GM10248 (cell line): ENCODE data around the gene SOCS7.
A peak's percentile ranks its signal among the peaks of the same experiment; 100 is the strongest.

Source experiments
- CTCF ChIA-PET: fragments of 300-600 bp; sonication (Branson Sonifier 250); formaldehyde crosslinking; extraction: SDS; loops from one replicate; lab custom pipeline; 2021; ENCODE audit warnings: antibody characterized with exemption; lab: Yijun Ruan, JAX
- POLR2A ChIA-PET: fragments of 350-650 bp; sonication (Branson Sonifier 250); formaldehyde crosslinking; extraction: SDS; loops from one replicate; lab custom pipeline; 2020; ENCODE audit warnings: antibody characterized with exemption; lab: Yijun Ruan, JAX
- DNase-seq: peaks from one replicate; pipeline ENCODE4 v3.0.0; 2012; ENCODE audit errors: extremely low spot score
- CTCF ChIP-seq: IDR thresholded peaks from 2 replicates; pipeline ENCODE4 v1.5.1; 2012; ENCODE audit warnings: mild to moderate bottlenecking, low read depth; ENCODE audit errors: extremely low read depth, missing control alignments, control extremely low read depth

Gene SOCS7

GRCh38 chr17:38439436-38439835, 87.8 kb downstream of the SOCS7 start:
- ChIA-PET CTCF (interaction anchor here (0.8 to 1.5 kb wide), 3 partner anchors 12 to 90 kb away, joined by 3 to 8 read pairs (median 3); no protein-coding TSS in a partner anchor), POLR2A (no interaction called here)
- DNase-seq: no peak
- TF ChIP-seq CTCF: no peak

GRCh38 chr17:38440614-38441397, 89.2 kb downstream of the SOCS7 start:
- TF ChIP-seq CTCF: no peak
- CTCF ChIA-PET: interaction anchor here (1.5 kb wide), 1 partner anchor 18 kb away, joined by 8 read pairs; no protein-coding TSS in a partner anchor

GRCh38 chr17:38441429-38442061, 89.9 kb downstream of the SOCS7 start:
- POLR2A ChIA-PET: no interaction called here
- no peak for DNase-seq
- CTCF ChIA-PET: interaction anchor here (0.9 kb wide), 1 partner anchor 18 kb away, joined by 3 read pairs; no protein-coding TSS in a partner anchor
- TF ChIP-seq CTCF: no peak

More at GRCh38 chr17:38440614-38441397, 89.2 kb downstream of the SOCS7 start:
- no peak for DNase-seq
- POLR2A ChIA-PET: no interaction called here

GRCh38 chr17:38442548-38442947, 90.9 kb downstream of the SOCS7 start:
- CTCF ChIA-PET: interaction anchor here (2.2 kb wide), 1 partner anchor 13 kb away, joined by 8 read pairs; no protein-coding TSS in a partner anchor
- TF ChIP-seq CTCF: no peak
- no peak for DNase-seq
- POLR2A ChIA-PET: no interaction called here

DNA sequence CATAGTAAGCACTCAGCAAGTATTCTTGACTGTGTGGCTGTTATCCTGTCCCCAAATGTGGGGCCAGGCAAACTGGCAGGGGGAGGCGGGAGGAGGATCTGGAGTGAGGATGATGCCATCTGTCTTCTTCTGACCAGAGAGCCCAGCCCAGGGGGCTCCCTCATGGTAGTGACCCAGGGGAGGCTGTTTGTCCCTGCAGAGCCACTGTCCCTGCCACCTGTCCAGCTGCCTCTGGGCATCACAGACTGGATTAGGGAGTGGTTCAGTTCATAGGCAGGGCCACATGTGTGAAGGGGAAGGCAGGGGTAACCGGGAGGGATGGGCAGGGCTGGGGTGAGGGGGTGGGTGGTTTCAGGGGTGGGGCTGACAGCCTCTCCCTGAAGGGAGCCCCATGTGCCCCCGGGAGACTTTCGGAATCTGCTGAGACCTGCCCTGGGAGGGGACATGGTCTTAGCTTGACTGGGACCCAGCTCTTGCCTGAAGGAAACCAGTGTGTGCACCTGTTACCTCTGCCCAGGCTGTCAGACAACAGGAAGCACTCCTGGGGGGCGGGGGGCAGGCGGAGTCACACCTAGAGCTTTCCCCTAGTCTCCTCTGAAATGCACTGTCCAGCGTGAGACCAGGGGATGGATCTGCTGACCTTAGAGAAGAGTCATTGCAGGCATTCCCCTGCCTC, 91.8 kb downstream of the SOCS7 start:
- DNase-seq: no peak
- no peak for TF ChIP-seq CTCF
- POLR2A ChIA-PET: no interaction called here
- CTCF ChIA-PET: interaction anchor here (0.9 to 2.2 kb wide), 4 partner anchors 9 to 16 kb away, joined by 3 to 8 read pairs (median 4); no protein-coding TSS in a partner anchor

DNA sequence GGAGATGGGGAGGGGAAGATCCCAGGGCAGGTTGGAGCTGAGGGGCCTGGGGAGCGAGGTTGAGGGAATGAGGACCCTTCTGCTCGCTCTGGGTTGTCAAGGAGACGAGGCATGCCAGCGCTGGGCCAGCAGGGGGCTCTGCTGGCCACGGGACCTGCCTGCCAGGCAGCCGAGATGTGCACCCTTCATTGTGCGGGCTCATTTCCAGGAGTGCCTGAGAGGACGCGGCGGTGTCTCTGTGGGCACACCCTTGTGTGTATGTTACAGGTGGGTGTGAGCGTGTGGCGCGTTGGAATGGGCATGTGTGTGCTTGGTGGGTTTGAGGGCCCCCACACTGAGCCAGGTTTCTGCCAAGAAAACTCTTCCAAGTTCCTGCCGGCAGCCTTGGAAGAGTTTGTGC, 92.5 kb downstream of the SOCS7 start:
- CTCF ChIA-PET: interaction anchor here (0.9 to 2.2 kb wide), 4 partner anchors 10 to 15 kb away, joined by 3 to 8 read pairs (median 4); no protein-coding TSS in a partner anchor
- POLR2A ChIA-PET: no interaction called here
- TF ChIP-seq CTCF: peak; percentile 80
- DNase-seq: peak; percentile 81
